Spleen (tissue), 7 donors: ENCODE data around the gene CNIH2.

ENCODE experiments used
- CTCF ChIP-seq, 11 experiments: fragments of 200-600 bp in 7 of 11; fragments of 450-650 bp in 4 of 11; sonication (generic) in 4 of 11; IDR thresholded peaks in 8 of 11; conservative IDR thresholded peaks in 3 of 11; 1 replicate in 7 of 11; 2 replicates in 4 of 11; pipeline versions ENCODE4 v1.4.0 to v1.8.0; 2016 to 2021; ENCODE audit warnings: antibody characterized with exemption in 11 of 11, inconsistent platforms in 4 of 11, mild to moderate bottlenecking in 1 of 11
- POLR2A ChIP-seq, 3 donors: fragments of 450-650 bp; IDR thresholded peaks; one replicate each; pipeline ENCODE4 v1.5.1; 2017; ENCODE audit warnings: antibody characterized with exemption in 3 of 3, mild to moderate bottlenecking in 1 of 3
- donor health status: DM: no; HTN: no; CAD: no; lungs with moderate emphysema.
- donor health status: DM: no; HTN: no; CAD: no.
- donor health status: DM: no; HTN: no; CAD: no.

- TF ChIP-seq CTCF (IDR thresholded peaks at IDR 0.05 in 8 of 11, conservative IDR thresholded peaks at IDR 0.05 in 3 of 11), result no peak
- no peak for TF ChIP-seq POLR2A (IDR thresholded peaks at IDR 0.05)
These were observed 30.7 kb upstream of the CNIH2 start for GRCh38 chr11:66247295-66247694.
